ENCODE results near the gene GPR137.

GPR137 gene

GRCh38 chr11:64285885-64286800, 495 bp downstream of the GPR137 start:
- peak overlapping the region; percentile 88 for H3K27ac ChIP-seq (ENCODE audit: poor library complexity, severe bottlenecking)
- no peaks in the 10 kb centered on the region for H3K4me1 ChIP-seq (ENCODE audit: insufficient read depth, poor library complexity, severe bottlenecking)
- TF ChIP-seq, protein P1, sequence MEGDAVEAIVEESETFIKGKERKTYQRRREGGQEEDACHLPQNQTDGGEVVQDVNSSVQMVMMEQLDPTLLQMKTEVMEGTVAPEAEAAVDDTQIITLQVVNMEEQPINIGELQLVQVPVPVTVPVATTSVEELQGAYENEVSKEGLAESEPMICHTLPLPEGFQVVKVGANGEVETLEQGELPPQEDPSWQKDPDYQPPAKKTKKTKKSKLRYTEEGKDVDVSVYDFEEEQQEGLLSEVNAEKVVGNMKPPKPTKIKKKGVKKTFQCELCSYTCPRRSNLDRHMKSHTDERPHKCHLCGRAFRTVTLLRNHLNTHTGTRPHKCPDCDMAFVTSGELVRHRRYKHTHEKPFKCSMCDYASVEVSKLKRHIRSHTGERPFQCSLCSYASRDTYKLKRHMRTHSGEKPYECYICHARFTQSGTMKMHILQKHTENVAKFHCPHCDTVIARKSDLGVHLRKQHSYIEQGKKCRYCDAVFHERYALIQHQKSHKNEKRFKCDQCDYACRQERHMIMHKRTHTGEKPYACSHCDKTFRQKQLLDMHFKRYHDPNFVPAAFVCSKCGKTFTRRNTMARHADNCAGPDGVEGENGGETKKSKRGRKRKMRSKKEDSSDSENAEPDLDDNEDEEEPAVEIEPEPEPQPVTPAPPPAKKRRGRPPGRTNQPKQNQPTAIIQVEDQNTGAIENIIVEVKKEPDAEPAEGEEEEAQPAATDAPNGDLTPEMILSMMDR (IDR thresholded peaks at IDR 0.05; ENCODE audit: poor library complexity, severe bottlenecking): peak; percentile 4
- peaks cover 5% of the 10 kb centered on the region for H3K27me3 ChIP-seq (ENCODE audit: insufficient read depth, poor library complexity, severe bottlenecking)
- no peak for DNase-seq (ENCODE audit: low spot score)
- peak overlapping the region; percentile 65 for H3K4me3 ChIP-seq (ENCODE audit: severe bottlenecking)
- H3K9me3 ChIP-seq (ENCODE audit: severe bottlenecking): no peaks in the 10 kb centered on the region
- H3K36me3 ChIP-seq (ENCODE audit: low read depth): peaks cover 20% of the 10 kb centered on the region
- peak; percentile 11; the same call in 1 of the 3 replicates for ATAC-seq (ENCODE audit: low read depth)

- no peak for ATAC-seq (ENCODE audit: low read depth)
- TF ChIP-seq, protein P1 (IDR thresholded peaks at IDR 0.05; ENCODE audit: poor library complexity, severe bottlenecking): no peak
- no peak overlapping the region for H3K27ac ChIP-seq (ENCODE audit: poor library complexity, severe bottlenecking)
Observed at GRCh38 chr11:64286801-64287159, 1.1 kb downstream of the GPR137 start.

DNA sequence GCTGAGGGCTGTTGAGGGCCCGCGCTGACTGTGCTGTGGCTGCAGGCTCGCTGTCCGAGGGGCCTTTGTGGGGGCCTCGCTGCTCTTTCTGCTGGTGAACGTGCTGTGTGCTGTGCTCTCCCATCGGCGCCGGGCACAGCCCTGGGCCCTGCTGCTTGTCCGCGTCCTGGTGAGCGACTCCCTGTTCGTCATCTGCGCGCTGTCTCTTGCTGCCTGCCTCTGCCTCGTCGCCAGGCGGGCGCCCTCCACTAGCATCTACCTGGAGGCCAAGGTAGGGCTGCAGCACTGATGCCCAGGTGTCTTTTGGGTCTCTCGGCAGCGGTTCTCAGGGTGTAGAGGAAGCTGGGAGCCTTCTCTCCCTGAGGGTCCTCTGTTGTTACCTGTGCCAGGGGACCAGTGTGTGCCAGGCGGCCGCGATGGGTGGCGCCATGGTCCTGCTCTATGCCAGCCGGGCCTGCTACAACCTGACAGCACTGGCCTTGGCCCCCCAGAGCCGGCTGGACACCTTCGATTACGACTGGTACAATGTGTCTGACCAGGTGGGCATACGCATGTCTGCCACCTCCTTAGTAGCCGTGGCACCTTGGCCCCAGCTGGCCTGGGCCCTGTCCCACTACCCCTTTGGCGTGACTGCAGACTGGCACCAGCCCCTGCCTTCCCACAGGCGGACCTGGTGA, 2.2 kb downstream of the GPR137 start:
- H3K4me3 ChIP-seq (ENCODE audit: severe bottlenecking): no peak overlapping the region
- TF ChIP-seq, protein P1 (IDR thresholded peaks at IDR 0.05; ENCODE audit: poor library complexity, severe bottlenecking): no peak
- DNase-seq (ENCODE audit: low spot score) (peak; percentile 62), ATAC-seq (ENCODE audit: low read depth) (no peak)
- H3K27me3 ChIP-seq (ENCODE audit: insufficient read depth, poor library complexity, severe bottlenecking): peaks cover 19% of the 10 kb centered on the region
- H3K9me3 ChIP-seq (ENCODE audit: severe bottlenecking): no peaks in the 10 kb centered on the region
- no peak overlapping the region for H3K27ac ChIP-seq (ENCODE audit: poor library complexity, severe bottlenecking)
- H3K4me1 ChIP-seq (ENCODE audit: insufficient read depth, poor library complexity, severe bottlenecking): no peaks in the 10 kb centered on the region
- peaks cover 6% of the 10 kb centered on the region; the same call in 1 of the 2 replicates for H3K36me3 ChIP-seq (ENCODE audit: low read depth)

More at GRCh38 chr11:64286801-64287159, 1.1 kb downstream of the GPR137 start:
- H3K9me3 ChIP-seq (ENCODE audit: severe bottlenecking): no peaks in the 10 kb centered on the region
- H3K27me3 ChIP-seq (ENCODE audit: insufficient read depth, poor library complexity, severe bottlenecking): peaks cover 9% of the 10 kb centered on the region
- no peak for DNase-seq (ENCODE audit: low spot score)
- no peaks in the 10 kb centered on the region for H3K4me1 ChIP-seq (ENCODE audit: insufficient read depth, poor library complexity, severe bottlenecking)
- H3K4me3 ChIP-seq (ENCODE audit: severe bottlenecking): no peak overlapping the region
- H3K36me3 ChIP-seq (ENCODE audit: low read depth): peaks cover 14% of the 10 kb centered on the region

GRCh38 chr11:64288353-64288750, 2.7 kb downstream of the GPR137 start:
- Histone ChIP-seq H3K36me3 (ENCODE audit: low read depth) (peaks cover 1% of the 10 kb centered on the region; the same call in 1 of the 2 replicates), H3K27ac (ENCODE audit: poor library complexity, severe bottlenecking) (no peak overlapping the region), H3K27me3 (ENCODE audit: insufficient read depth, poor library complexity, severe bottlenecking) (peaks cover 25% of the 10 kb centered on the region), H3K4me3 (ENCODE audit: severe bottlenecking) (no peak overlapping the region), H3K4me1 (ENCODE audit: insufficient read depth, poor library complexity, severe bottlenecking) (no peaks in the 10 kb centered on the region), H3K9me3 (ENCODE audit: severe bottlenecking) (no peaks in the 10 kb centered on the region)
- TF ChIP-seq, protein P1 (IDR thresholded peaks at IDR 0.05; ENCODE audit: poor library complexity, severe bottlenecking): no peak
- no peak for ATAC-seq (ENCODE audit: low read depth)
- no peak for DNase-seq (ENCODE audit: low spot score)

Data from RWPE2 (cell line).